HG02610 (cell line): ENCODE measurements around the gene FYN.
A peak's percentile ranks its signal among the peaks of the same experiment; 100 is the strongest.

Experiments
- ATAC-seq: cut with Tn5 transposase; IDR thresholded peaks from one replicate; pipeline ENCODE4 v1.9.1; 2021; ENCODE audit warnings: mild to moderate bottlenecking, moderate library complexity; ENCODE audit not compliant: unreplicated experiment

FYN gene

DNA sequence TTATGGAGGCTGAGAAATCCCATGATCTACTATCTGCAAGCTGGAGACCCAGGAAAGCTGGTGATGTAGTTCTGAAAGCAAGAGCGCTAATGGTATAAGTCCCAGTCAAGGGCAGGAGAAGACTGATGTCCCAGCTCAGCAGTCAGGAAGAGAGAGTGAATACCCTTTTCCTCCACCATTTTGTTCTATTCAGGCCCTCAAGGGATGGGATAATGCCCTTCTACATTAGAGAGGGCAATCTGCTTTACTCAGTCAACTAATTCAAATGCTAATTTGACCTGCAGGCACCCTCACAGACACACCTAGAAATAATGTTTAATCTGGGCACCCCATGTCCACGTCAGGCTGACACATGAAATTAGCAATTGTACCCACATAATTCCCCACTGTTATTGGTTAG is 10.8 kb upstream of the FYN start:
- ATAC-seq: no peak

DNA sequence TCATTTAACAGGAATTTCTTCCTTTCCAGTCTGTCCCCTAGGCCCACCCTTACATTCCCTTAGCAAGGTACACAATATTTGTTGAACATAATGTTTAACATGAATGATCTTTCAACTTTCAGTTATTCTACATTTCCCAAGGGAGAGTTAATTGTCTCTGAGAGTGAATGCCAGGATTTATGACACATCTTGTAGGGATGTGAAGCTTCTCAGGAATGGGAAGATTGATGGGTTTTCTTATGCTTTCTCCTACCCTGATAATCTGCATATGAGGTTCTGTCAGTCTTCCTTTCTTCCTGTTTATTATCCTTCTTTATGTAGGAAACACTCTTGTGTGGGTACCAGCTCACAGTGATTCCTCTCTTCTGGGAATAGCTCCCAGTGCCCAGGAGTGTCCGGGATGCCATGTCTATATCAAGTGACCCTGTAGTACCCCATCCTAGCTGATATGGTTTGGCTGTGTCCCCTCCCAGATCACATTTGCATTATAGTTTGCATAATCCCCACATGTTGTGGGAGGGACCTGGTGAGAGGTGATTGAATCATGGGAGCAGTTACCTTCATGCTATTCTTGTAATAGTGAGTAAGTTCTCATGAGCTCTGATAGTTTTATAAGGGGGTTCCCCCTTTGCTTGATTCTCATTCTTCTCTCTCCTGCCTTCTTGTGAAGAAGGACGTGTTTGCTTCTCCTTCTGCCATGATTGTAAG is 7.1 kb upstream of the FYN start:
- ATAC-seq: no peak

DNA sequence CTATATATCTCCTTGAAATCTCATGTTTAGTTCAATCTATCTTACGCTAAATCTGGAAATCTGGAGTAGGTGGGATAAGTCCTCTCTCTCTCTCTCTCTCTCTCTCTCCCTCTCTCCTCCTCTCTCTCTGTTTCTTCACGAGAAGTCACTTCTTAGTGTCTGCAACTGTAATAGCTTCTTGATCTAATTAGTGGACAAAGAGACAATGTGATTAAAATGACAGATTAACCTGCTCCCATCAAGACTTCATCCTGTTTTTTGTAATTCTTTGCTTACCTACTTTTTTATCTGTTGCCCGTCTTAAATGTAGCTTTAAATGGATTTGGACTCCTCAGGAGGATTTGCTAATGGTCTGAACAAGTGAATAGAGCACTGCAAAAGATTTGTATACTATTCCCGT is 2.5 kb upstream of the FYN start:
- no peak for ATAC-seq

DNA sequence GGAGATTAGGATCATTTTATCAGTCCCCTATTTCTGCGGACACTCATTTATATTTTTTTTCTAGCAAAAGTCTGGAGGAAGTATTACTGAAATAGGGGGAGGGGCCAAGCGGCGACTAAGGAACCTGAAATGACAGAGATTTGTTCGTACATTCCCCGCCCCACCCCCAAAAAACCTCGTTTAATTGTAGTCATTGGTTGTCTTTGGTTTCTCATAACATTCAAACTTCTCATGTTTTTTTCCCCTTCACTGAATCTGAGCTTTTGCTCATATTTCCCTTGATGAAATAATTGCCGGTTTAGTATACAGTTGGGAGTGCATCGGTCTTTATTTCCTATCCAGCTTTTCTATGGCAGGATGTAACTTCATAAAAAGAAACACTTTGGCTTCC is 768 bp upstream of the FYN start:
- no peak for ATAC-seq

DNA sequence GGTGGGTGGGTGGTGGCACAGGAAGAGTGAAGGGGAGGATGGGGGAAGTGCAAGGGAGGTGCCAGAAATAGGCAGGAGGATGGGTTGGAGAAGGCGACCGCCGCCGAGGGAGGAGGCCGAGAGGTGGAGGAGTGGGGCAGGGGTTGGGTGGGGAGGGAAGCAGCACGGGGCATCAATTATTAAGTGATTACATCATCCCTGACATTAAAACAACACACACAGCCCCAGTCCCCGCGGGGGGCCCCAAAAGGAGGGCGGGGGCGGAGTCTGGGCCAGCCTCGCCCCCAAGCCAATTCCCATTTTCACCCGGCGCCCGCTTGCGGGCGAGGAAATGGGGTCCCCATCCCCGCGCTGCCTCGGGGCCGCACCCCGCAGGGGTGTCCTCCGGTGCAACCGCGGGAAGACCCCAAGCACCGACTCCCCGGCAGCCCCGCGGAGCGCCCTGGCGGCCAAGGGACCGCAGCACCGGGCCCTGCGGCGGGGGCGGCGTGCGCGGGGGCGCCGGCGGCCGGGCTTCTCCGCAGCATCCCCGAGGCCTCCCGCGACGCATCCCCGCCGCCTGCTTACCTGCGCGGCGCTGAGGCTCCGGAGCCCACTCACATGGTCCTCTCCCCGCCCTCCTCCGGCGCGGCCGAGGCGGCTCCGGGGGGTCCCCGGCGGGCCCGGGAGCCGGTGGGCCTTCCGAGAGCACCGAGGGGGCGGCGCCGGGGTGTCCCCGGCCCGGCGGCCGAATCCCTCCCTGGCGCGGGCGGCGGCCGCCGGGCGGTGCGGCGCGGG is 663 bp downstream of the FYN start:
- ATAC-seq: peak; percentile 20

DNA sequence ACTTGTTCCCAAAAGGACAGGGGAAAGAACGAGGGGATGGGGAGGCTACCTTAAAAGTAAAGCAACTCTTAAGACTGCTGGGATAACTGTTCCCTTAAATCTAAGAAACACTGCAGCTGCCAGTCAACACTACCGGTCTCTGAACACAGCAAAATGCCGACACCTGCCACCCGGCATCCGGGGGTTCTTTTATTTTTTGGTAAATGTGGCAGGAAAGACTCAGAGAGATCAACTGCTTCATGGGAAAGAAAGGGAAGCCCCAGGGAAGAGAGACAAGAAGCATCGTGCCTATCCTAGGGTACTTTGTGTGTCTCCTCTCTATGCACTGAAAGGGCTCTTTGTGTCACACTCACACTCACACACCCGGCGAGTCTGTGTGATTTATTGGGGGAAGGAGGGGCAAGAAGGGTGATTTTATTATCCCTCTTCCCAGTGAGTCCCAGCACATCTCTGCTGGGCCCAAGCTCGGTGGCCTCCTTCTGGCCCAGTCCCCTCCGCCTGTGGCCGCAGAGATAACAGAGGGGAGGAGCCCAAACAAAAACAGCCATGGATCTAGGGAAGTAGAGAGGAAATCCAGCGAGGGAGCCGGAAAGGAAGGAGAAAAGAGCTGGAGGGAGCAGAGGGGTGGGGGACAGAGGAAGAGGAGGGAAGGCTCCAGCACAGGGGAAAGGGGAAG is 1.4 kb downstream of the FYN start:
- ATAC-seq: no peak

DNA sequence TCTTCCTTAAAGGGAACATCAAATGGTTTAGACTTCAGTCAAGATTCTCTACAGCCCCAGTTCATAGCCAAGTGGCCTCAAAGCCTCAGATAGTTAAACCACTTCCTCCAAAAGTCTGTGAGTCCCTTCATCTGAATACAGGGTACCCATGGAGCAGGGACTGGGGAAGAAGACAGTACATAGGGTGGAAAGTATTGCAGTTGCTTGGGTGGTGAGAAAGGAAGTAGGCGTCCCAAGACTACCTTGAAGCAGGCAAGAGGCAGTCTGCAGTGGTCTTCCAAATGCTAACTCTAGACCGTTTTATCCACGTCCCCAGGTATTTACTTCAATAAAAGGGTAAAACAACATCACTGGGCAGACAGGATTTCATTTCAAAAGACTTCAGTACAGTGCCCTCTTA is 2.0 kb downstream of the FYN start:
- ATAC-seq: no peak

DNA sequence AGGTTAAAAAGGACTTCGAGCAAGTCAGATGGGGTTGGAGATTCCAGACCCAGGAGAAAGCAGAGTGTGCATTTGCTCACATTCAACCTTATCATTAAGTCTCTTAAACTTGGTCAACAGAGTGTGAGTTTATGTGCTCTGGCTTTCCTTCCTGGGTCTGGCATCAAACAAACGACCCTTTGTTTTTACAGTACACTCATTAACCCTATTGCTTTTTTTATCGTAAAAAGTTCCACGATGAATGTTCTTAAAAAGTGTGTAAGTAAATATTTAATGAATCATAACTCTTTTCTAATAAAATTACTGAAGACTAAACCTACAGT is 2.5 kb downstream of the FYN start:
- no peak for ATAC-seq

DNA sequence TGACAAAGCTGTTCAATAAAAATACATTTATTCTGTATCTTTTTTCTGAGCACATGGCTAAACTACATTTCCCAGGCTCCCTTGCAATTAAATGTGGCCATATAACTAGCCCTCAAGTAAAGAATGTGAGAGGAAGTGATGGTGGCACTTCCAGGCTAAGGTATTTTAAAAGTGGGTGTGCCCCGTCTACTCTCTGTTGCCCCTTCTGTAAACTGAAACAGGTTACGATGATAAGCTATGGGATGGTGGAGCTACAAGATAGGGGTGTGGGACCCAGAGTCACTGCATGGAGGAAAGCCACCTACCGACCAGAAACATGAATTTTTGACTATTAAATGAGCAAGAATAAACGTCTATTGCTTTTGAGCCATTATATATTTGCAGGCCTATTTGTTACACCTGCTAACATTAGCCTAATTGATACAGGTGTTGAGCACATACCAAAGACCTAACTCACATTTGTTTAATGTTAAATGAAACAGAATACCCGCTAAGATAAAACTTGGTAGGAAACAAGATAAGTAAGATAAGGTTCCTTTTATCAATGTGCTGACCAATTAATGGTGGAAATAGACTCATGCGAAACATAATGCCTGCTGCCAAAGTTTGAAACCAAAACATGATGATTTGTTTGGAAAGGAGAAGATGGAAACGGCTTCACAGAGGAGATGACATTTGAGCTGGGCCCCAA is 3.1 kb downstream of the FYN start:
- ATAC-seq: no peak

DNA sequence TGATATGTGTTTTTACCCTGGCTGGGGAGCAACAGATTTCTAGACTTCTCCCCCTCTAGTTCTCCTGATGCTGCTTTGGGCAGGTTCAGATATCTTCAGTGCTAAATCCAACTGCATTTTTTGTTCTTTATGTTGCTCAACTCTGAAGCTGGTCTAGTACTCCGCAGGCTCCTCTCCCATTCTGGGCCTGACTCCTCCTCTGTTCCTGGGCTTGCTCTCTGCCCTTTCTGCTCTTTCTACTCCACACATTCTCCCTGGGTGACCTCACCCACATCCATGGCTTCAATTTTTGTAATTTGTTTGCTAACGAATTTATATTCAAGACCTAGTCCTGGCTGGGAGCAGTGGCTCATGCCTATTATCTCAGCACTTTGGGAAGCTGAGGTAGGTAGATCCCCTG is 6.4 kb downstream of the FYN start:
- no peak for ATAC-seq

DNA sequence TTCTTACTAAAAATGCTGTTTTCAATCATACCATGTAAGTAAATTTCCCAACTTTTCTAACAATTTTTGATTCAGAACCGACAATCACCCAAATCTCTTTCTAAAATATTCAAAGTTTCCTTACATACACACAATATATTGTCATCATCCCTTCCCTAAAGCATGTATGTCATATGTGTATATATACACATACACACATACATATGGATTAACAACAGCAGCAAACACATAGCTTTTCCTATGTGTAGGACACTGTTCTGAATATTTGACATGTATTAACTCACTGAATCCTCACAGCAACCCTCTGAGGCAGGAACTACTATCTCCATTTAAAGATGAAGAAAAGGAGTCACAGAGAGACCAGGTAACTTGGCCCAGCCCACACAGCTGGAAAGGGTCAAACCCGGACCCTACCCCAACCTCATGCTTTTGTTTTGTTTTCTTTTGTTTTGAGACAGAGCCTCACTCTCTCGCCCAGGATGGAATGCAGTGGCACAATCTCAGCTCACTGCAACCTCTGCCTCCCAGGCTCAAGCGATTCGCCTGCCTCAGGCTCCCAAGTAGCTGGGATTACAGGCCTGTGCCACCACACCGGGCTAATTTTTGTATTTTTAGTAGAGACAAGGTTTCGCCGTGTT is 7.2 kb downstream of the FYN start:
- ATAC-seq: no peak

DNA sequence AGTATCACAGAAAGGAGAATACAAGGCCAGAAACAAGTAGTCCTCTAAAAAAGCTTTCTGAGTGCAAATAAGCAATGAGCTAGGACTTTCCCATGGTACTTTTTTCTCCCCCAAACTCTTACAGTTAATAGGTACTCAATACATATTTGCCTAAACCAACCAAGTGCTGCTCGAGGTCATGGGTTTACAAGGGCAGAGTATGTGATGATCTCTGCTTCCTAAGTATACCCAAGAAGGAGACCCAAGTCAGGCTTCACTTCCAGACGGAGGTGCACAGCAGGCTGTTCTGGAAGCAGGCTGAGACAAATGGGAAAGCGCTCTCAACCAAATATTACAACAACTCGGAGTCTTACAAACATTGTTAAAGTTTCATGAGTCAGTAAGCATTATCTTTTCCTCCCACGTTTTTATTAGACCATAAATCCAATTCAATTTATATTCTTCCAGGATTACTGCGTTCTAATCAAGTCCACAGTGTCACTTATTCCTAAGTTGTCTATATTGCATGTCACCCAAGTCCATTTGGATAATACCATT is 8.1 kb downstream of the FYN start:
- ATAC-seq: peak; percentile 55

DNA sequence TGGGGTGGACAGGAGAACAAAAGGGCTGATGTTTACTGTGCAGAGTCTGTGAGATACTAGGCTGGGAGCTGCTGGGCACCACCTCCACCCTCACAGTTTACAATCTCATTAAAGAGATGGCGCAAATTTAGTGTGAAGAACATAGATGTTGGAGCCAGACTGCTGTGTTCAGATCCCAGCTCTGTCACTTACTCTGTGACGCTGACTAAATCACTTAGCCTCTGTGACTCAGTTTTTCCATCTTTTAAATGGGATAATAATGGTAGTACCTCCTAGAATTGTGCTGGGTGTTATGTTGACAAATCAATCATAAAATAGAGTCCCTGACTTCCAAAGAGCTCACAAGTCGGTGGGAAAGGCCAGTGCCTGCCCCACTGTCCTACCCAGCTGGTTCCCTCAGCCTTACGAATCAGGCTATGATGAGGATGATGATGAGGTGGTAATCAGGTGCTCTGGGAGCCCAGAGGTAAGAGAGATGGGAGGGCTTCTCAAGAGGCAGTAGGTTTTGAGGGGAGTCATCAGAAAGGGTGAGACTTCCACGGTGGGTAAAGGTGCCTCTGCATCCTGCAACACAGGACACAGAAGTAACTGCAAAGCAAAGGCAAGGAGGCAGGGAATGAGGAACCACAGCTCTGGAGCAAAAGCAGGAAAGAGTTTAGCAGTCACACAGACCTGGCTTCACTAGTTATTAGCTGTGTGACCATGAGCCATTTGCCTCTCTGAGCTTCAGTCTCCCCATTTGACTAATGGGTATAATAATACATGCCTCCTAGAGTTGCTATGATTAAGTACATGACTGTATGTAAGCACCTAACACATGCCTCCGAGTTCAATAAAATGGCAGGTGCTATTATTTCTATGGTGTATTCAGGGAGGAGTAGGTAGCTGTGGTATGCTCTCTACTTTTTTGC is 8.9 kb downstream of the FYN start:
- peak; percentile 49 for ATAC-seq

DNA sequence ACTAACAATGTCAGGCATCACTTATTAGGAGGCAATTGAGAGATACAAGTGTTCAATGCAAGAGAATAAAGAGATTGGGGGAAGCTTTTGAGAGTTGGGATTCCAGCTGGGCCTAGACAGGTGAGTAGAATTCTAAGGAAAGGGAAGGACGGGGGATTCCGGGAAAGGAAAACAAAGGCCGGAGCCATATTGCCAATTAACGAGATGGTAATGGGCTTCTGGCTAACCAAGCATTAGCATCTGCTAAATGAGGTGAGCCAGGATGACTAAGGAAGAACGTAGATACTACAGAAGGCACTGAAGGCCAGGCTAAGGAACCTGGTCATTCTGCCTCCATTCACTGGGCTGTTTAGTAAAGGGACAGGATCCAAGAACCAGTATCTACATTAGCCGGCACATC is 10.5 kb downstream of the FYN start:
- no peak for ATAC-seq

DNA sequence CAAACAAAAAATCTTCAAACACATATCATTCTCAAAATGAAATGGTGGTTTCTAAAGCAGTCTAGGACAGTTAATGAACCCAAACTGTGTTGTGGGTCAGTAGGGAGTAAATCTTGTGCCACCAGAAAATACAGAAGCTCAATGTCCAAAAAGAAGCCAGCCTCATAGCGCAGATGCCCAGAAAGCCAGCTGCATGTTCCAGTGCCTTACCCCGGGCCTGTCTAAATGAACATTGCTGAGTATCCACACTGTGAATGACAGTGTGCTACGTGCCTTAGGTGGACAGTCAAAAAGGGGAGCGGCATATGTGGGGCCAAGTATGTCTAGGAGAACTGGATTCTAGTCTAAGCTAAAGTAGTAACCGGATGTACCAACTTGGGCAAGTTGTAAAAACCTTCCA is 10.9 kb downstream of the FYN start:
- ATAC-seq: no peak

DNA sequence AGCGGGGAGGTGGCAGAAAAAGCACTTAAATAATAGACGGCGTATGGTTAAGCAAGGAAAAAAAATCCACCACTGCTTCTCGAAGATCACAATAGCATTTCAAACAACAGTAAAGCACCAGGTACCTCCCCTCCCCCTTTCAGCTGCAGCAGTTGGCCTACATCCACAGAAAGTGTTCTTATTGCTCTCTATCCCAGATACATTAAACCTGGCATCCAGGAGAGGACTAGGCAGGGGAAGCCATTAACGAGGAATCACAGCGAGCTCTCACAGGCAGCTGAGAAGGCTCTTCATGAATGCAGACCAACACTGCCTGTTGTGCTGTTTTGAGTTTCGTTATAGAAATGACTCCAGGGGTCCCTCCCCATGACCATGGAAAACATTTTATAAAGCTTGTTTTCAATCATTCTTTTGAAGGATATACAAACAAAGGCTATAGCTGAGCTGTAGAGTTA is 11.8 kb downstream of the FYN start:
- ATAC-seq: no peak

DNA sequence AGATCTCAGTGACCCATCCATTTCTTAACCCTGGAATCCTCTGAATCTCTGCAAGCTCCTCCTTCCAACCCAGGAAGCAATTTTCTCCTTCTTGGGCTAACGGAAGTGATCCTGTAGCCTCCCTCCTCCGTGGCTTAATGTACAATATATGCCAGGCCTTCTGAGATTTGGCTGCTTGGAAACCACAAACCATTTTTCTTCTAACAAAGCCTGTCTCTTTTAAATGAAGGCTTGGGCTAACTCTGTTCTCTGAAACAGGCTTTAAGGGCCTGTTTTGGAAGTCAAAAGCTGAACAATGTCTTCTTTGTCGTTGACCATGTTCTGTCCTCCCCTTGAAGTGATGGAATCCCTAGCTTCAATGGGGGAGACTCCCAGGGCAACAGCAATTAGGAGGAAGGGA is 14.9 kb downstream of the FYN start:
- no peak for ATAC-seq

DNA sequence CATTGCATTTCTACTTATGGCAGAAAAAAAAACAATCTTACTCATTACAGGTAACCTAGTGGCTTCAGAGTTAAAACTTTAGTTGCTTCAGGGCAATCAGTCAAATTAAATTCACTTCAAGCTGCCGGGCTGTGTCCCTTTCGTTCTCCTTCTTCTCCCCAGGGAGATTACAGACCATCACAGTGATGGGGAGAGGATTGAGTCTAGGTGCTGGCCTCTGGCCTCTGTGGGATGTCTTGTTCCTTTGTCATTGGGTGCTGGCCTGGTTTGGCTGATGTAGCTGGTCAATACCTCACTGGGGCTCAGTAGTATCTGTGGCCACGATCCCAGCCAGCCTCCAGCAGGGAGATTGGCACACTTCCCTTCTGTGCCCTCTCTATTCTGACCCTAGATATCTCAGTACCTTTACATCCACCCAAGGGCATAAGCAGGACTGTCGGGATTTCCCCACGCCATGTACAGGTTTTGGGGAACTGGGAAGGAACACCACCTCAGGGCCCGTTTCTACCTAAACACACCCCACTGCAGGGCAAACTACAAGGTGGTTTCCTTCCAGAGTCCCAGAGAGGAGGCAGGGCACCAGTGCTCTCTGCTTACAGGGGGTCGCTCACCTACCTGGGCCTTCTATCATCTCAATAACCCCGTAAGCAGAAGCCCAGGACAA is 15.4 kb downstream of the FYN start:
- no peak for ATAC-seq

DNA sequence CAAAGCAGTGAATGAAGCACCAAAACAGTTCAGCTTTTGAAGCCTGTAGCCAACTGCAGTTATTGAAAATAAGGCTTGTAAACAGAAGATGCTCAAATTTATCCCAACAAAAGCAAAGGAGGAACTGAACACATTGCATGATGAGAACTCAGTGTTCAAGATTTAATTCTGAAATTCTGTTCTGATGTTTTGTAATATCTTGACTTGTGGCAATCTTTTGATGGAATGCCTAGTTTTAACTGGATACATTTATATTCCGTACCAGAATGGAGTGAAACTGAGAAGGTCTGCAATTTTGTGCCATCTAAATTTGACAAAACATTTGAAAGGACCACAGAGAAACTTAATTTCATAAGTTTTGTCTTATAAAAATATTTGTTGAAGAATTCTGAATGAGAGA is 17.5 kb downstream of the FYN start:
- no peak for ATAC-seq
